Activated CD8-positive, alpha-beta T cell treated with anti-CD3 and anti-CD28 coated beads for 36 hours (primary cell): ENCODE data around the gene HLF. TPM values are rescaled to one million over a fixed set of nuclear protein-coding genes. Genes with fewer than 3 reads are reported as not detected.

Experiments
- ATAC-seq: fragments of 200-7000 bp; cut with Tn5 transposase; one replicate; pipeline ENCODE4 v1.10.0; 2021; ENCODE audit warnings: mild to moderate bottlenecking, moderate library complexity
- CTCF ChIA-PET: fragments of 350-600 bp; sonication (Branson Sonifier 250); formaldehyde crosslinking; loops from one replicate; lab custom pipeline; 2021; ENCODE audit warnings: antibody characterized with exemption; lab: Charles Lee
- POLR2A ChIA-PET: fragments of 350-600 bp; sonication (Branson Sonifier 250); formaldehyde crosslinking; loops from one replicate; lab custom pipeline; 2021; ENCODE audit warnings: antibody characterized with exemption; lab: Charles Lee
- DNase-seq: peaks from one replicate; pipeline ENCODE4 v3.0.0-alpha.2; 2020
- H3K27ac Mint-ChIP-seq: one replicate; pipeline ENCODE4 v1.8.0; 2021; ENCODE audit warnings: mild to moderate bottlenecking, mixed read lengths
- H3K27me3 Mint-ChIP-seq: one replicate; pipeline ENCODE4 v1.8.0; 2021; ENCODE audit warnings: mixed read lengths
- H3K36me3 Mint-ChIP-seq: one replicate; pipeline ENCODE4 v1.8.0; 2021; ENCODE audit warnings: low read depth, mixed read lengths
- H3K4me1 Mint-ChIP-seq: one replicate; pipeline ENCODE4 v1.8.0; 2021; ENCODE audit warnings: low read depth, mixed read lengths
- H3K4me3 Mint-ChIP-seq: one replicate; pipeline ENCODE4 v1.8.0; 2021; ENCODE audit warnings: mild to moderate bottlenecking, moderate library complexity, mixed read lengths
- H3K9me3 Mint-ChIP-seq: one replicate; pipeline ENCODE4 v1.8.0; 2021; ENCODE audit warnings: mixed read lengths
- intact Hi-C: fragments of 100-400 bp; cut with micrococcal nuclease; formaldehyde crosslinking; loops from one replicate; pipeline ENCODE4 v1.10.0; 2022
- total RNA-seq, 2 experiments: library from RNA; stranded (reverse); gene quantifications; one replicate each; pipeline ENCODE4 v1.2.3, GENCODE V29; 2021
- TF ChIP-seq, protein P1 (sequence below): fragments of 200-600 bp; IDR thresholded peaks from one replicate; pipeline ENCODE4 v1.8.0; 2022; ENCODE audit warnings: antibody characterized with exemption, mild to moderate bottlenecking

The HLF gene
- total RNA-seq, 2 experiments from 2014 or later, result 0.25 to 0.72 TPM

GRCh38 chr17:55223524-55223923 is 41.2 kb upstream of the HLF start:
- Mint-ChIP-seq H3K27ac (no peak overlapping the region), H3K27me3 (peaks cover 9% of the 10 kb centered on the region), H3K36me3 (no peaks in the 10 kb centered on the region), H3K9me3 (no peaks in the 10 kb centered on the region), H3K4me1 (no peaks in the 10 kb centered on the region), H3K4me3 (no peak overlapping the region)
- intact Hi-C loops, result no loop called here
- DNase-seq, result no peak
- TF ChIP-seq, protein P1, sequence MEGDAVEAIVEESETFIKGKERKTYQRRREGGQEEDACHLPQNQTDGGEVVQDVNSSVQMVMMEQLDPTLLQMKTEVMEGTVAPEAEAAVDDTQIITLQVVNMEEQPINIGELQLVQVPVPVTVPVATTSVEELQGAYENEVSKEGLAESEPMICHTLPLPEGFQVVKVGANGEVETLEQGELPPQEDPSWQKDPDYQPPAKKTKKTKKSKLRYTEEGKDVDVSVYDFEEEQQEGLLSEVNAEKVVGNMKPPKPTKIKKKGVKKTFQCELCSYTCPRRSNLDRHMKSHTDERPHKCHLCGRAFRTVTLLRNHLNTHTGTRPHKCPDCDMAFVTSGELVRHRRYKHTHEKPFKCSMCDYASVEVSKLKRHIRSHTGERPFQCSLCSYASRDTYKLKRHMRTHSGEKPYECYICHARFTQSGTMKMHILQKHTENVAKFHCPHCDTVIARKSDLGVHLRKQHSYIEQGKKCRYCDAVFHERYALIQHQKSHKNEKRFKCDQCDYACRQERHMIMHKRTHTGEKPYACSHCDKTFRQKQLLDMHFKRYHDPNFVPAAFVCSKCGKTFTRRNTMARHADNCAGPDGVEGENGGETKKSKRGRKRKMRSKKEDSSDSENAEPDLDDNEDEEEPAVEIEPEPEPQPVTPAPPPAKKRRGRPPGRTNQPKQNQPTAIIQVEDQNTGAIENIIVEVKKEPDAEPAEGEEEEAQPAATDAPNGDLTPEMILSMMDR, result no peak
- no peak for ATAC-seq
- CTCF ChIA-PET, result no interaction called here
- POLR2A ChIA-PET, result no interaction called here

DNA sequence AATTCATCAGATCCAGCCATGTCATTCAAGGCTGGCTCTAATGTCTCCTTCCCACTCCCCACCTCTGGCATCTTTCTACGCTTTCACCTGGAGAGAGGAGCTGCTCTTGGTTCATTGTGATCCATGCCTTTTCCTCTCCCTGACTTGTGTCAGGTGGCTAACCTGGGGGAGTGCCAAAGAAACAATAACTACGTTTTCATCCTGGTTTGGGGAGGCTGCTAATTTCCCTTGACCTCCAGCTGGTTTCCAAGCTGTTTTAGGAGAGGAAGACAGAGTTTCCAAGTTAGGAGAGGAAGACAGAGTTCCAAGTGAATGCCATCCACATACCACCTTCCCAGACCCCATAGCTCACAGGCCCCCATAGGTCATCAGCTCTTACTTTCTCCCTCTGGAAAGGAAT is 40.0 kb upstream of the HLF start:
- Mint-ChIP-seq H3K27ac (no peak overlapping the region), H3K4me3 (no peak overlapping the region), H3K36me3 (no peaks in the 10 kb centered on the region), H3K9me3 (no peaks in the 10 kb centered on the region), H3K27me3 (peaks cover 11% of the 10 kb centered on the region), H3K4me1 (no peaks in the 10 kb centered on the region)
- intact Hi-C loops, result no loop called here
- TF ChIP-seq, protein P1, result no peak
- DNase-seq (no peak), ATAC-seq (no peak)
- CTCF ChIA-PET, result no interaction called here
- POLR2A ChIA-PET, result no interaction called here

DNA sequence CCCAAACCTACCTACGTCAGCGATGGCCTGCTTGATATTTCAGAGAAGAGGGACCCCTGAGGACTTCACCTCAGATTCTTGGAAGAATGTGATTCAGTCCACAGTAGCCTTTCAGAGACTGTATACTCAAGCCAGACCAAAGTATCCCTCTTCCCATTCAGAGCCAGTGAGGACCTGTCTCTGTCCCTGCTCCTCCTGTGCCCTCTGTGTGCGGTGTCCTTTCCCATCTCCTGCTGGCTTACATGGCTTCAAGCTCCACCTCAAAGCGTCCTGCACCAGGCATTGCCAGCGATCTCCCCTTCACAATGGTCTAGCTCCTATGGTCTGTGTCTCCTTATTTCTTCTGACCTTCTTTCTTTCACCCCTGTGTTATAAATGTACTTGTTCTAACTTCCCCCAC is 39.5 kb upstream of the HLF start:
- Mint-ChIP-seq H3K36me3 (no peaks in the 10 kb centered on the region), H3K4me3 (no peak overlapping the region), H3K4me1 (no peaks in the 10 kb centered on the region), H3K27me3 (peaks cover 10% of the 10 kb centered on the region), H3K9me3 (no peaks in the 10 kb centered on the region), H3K27ac (no peak overlapping the region)
- TF ChIP-seq, protein P1, result no peak
- DNase-seq (no peak), ATAC-seq (no peak)
- ChIA-PET POLR2A (no interaction called here), CTCF (no interaction called here)
- intact Hi-C loops, result no loop called here

GRCh38 chr17:55228683-55229192 is 36.0 kb upstream of the HLF start:
- ChIA-PET POLR2A (interaction anchor here (1.2 kb wide), 1 partner anchor 9 kb away, joined by 3 read pairs; no protein-coding TSS in a partner anchor), CTCF (no interaction called here)
- TF ChIP-seq, protein P1, result no peak
- no peak overlapping the region for H3K27ac Mint-ChIP-seq
- no peak overlapping the region for H3K4me3 Mint-ChIP-seq
- ATAC-seq (no peak), DNase-seq (no peak)
- intact Hi-C loops, result no loop called here
- peaks cover 2% of the 10 kb centered on the region for H3K9me3 Mint-ChIP-seq
- H3K4me1 Mint-ChIP-seq, result no peaks in the 10 kb centered on the region
- H3K27me3 Mint-ChIP-seq, result peaks cover 6% of the 10 kb centered on the region
- H3K36me3 Mint-ChIP-seq, result no peaks in the 10 kb centered on the region

GRCh38 chr17:55229276-55229675 is 35.5 kb upstream of the HLF start:
- Mint-ChIP-seq H3K27me3 (peaks cover 6% of the 10 kb centered on the region), H3K36me3 (no peaks in the 10 kb centered on the region), H3K9me3 (peaks cover 2% of the 10 kb centered on the region), H3K4me3 (no peak overlapping the region), H3K4me1 (no peaks in the 10 kb centered on the region), H3K27ac (no peak overlapping the region)
- intact Hi-C loops, result no loop called here
- TF ChIP-seq, protein P1, result no peak
- POLR2A ChIA-PET, result interaction anchor here (1.2 kb wide), 1 partner anchor 9 kb away, joined by 3 read pairs; no protein-coding TSS in a partner anchor
- ATAC-seq (no peak), DNase-seq (no peak)
- CTCF ChIA-PET, result interaction anchor here (1.1 to 1.2 kb wide), 2 partner anchors 9 to 65 kb away, joined by 3 read pairs; no protein-coding TSS in a partner anchor
